ENCODE results near the gene UCP3. TPM values are rescaled to one million over a fixed set of nuclear protein-coding genes. Genes with fewer than 3 reads are reported as not detected.

Gene UCP3
- total RNA-seq, result 1.3 and 1.7 TPM in 2 replicates

GRCh38 chr11:74008373-74009229 lies at the start of gene UCP3:
UCP3 (minus strand) TSS chr11:74009085; CDS start chr11:74007042, 2,043 bp downstream.
- no peak for DNase-seq (ENCODE audit: low read depth)
- no peak for TF ChIP-seq CTCF (IDR thresholded peaks at IDR 0.05; ENCODE audit: insufficient read depth, low read depth, low read length)
- H3K4me3 ChIP-seq (ENCODE audit: low read depth, low read length), result no peak within 1 kb of the TSS

GRCh38 chr11:74057249-74058151 lies 48.6 kb upstream of the UCP3 start:
- DNase-seq (ENCODE audit: low read depth), result peak; percentile 84
- no peak for TF ChIP-seq CTCF (IDR thresholded peaks at IDR 0.05; ENCODE audit: insufficient read depth, low read depth, low read length)
- H3K4me3 ChIP-seq (ENCODE audit: low read depth, low read length), result no peak overlapping the region

GRCh38 chr11:74055938-74056337 lies 47.1 kb upstream of the UCP3 start:
- H3K4me3 ChIP-seq (ENCODE audit: low read depth, low read length), result no peak overlapping the region
- DNase-seq (ENCODE audit: low read depth), result peak; percentile 84
- TF ChIP-seq CTCF (IDR thresholded peaks at IDR 0.05; ENCODE audit: insufficient read depth, low read depth, low read length), result no peak

- no peak for DNase-seq (ENCODE audit: low read depth)
- no peak overlapping the region for H3K4me3 ChIP-seq (ENCODE audit: low read depth, low read length)
- no peak for TF ChIP-seq CTCF (IDR thresholded peaks at IDR 0.05; ENCODE audit: insufficient read depth, low read depth, low read length)
Observed at GRCh38 chr11:74050465-74050864, 41.6 kb upstream of the UCP3 start.

- H3K4me3 ChIP-seq (ENCODE audit: low read depth, low read length), result no peak overlapping the region
- TF ChIP-seq CTCF (IDR thresholded peaks at IDR 0.05; ENCODE audit: insufficient read depth, low read depth, low read length), result no peak
- DNase-seq (ENCODE audit: low read depth), result no peak
Observed at GRCh38 chr11:74048993-74049392, 40.1 kb upstream of the UCP3 start.

- no peak for TF ChIP-seq CTCF (IDR thresholded peaks at IDR 0.05; ENCODE audit: insufficient read depth, low read depth, low read length)
- H3K4me3 ChIP-seq (ENCODE audit: low read depth, low read length), result no peak overlapping the region
Observed at GRCh38 chr11:74044538-74044937, 35.7 kb upstream of the UCP3 start.

More at GRCh38 chr11:74044538-74044937, 35.7 kb upstream of the UCP3 start:
- DNase-seq (ENCODE audit: low read depth), result no peak
